IMR-90 (cell line): Measurements from ENCODE around the gene ADGRV1.

Experiments
- ELK1 ChIP-seq: fragments of 150-350 bp; IDR thresholded peaks from 2 replicates; pipeline ENCODE4 v1.6.1; 2016; ENCODE audit warnings: low read depth, mild to moderate bottlenecking, low read length, moderate library complexity, borderline replicate concordance
- POLR2A ChIP-seq: IDR thresholded peaks from 2 replicates; pipeline ENCODE4 v1.6.1; 2012; ENCODE audit warnings: mild to moderate bottlenecking, low read depth, low read length
- SMC3 ChIP-seq: fragments of 150-350 bp; IDR thresholded peaks from 2 replicates; pipeline ENCODE4 v1.6.1; 2016; ENCODE audit warnings: low read depth, mild to moderate bottlenecking, antibody characterized with exemption, low read length, moderate library complexity
- TF ChIP-seq, protein P1 (sequence below): conservative IDR thresholded peaks from 2 replicates; pipeline ENCODE4 v1.5.1; 2012; ENCODE audit warnings: mild to moderate bottlenecking, low read depth, low read length, improper control_type of control experiment

- TF ChIP-seq, protein P1, sequence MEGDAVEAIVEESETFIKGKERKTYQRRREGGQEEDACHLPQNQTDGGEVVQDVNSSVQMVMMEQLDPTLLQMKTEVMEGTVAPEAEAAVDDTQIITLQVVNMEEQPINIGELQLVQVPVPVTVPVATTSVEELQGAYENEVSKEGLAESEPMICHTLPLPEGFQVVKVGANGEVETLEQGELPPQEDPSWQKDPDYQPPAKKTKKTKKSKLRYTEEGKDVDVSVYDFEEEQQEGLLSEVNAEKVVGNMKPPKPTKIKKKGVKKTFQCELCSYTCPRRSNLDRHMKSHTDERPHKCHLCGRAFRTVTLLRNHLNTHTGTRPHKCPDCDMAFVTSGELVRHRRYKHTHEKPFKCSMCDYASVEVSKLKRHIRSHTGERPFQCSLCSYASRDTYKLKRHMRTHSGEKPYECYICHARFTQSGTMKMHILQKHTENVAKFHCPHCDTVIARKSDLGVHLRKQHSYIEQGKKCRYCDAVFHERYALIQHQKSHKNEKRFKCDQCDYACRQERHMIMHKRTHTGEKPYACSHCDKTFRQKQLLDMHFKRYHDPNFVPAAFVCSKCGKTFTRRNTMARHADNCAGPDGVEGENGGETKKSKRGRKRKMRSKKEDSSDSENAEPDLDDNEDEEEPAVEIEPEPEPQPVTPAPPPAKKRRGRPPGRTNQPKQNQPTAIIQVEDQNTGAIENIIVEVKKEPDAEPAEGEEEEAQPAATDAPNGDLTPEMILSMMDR: no peak
- TF ChIP-seq SMC3 (no peak), POLR2A (no peak), ELK1 (no peak)
Observed at GRCh38 chr5:90985341-90985740, 426.7 kb downstream of the ADGRV1 start.
